SK-N-SH treated with all-trans-retinoic acid at 6 μM for 48 hours (cell line): ENCODE results near the gene MAP3K6.

Experiments
- ATAC-seq: fragments of 200-7000 bp; cut with Tn5 transposase; 3 replicates; pipeline ENCODE4 v1.9.1; 2020; ENCODE audit warnings: mild to moderate bottlenecking, moderate library complexity
- ARNTL ChIP-seq: fragments of 450-650 bp; formaldehyde crosslinking; IDR thresholded peaks from 2 replicates; pipeline ENCODE4 v1.5.0; 2020; ENCODE audit warnings: low read depth, mild to moderate bottlenecking, moderate library complexity, borderline replicate concordance
- BACH2 ChIP-seq: fragments of 250-450 bp; sonication (Bioruptor Pico); IDR thresholded peaks from 2 replicates; pipeline ENCODE4 v1.9.0; 2021; ENCODE audit warnings: mild to moderate bottlenecking, borderline replicate concordance
- CSDC2 ChIP-seq: fragments of 250-450 bp; sonication (Bioruptor Pico); IDR thresholded peaks from 2 replicates; pipeline ENCODE4 v1.5.0; 2020; ENCODE audit warnings: mild to moderate bottlenecking, moderate library complexity
- ESRRG ChIP-seq: fragments of 250-450 bp; sonication (Bioruptor Pico); IDR thresholded peaks from 2 replicates; pipeline ENCODE4 v1.6.1; 2021; ENCODE audit warnings: mild to moderate bottlenecking
- GLIS3 ChIP-seq: fragments of 250-450 bp; sonication (Bioruptor Pico); IDR thresholded peaks from 2 replicates; pipeline ENCODE4 v1.5.0; 2020; ENCODE audit warnings: mild to moderate bottlenecking, moderate library complexity
- ISL1 ChIP-seq: fragments of 250-450 bp; sonication (Bioruptor Pico); IDR thresholded peaks from 2 replicates; pipeline ENCODE4 v2.1.2; 2022; ENCODE audit warnings: mild to moderate bottlenecking, moderate library complexity
- OSR1 ChIP-seq: fragments of 250-450 bp; sonication (Bioruptor Pico); IDR thresholded peaks from 2 replicates; pipeline ENCODE4 v1.8.0; 2022; ENCODE audit warnings: moderate library complexity, mild to moderate bottlenecking, inconsistent platforms
- PPARA ChIP-seq: fragments of 250-450 bp; sonication (Bioruptor Pico); IDR thresholded peaks from 2 replicates; pipeline ENCODE4 v1.5.0; 2020; ENCODE audit warnings: mild to moderate bottlenecking, borderline replicate concordance
- RARB ChIP-seq: fragments of 250-450 bp; sonication (Bioruptor Pico); IDR thresholded peaks from 2 replicates; pipeline ENCODE4 v1.8.0; 2021; ENCODE audit warnings: mild to moderate bottlenecking, moderate library complexity
- SNAI2 ChIP-seq: fragments of 250-450 bp; sonication (Bioruptor Pico); IDR thresholded peaks from 2 replicates; pipeline ENCODE4 v1.5.0; 2020; ENCODE audit warnings: mild to moderate bottlenecking, moderate library complexity
- TCF4 ChIP-seq: fragments of 250-450 bp; sonication (Bioruptor Pico); IDR thresholded peaks from 2 replicates; pipeline ENCODE4 v1.8.0; 2021; ENCODE audit warnings: mild to moderate bottlenecking, moderate library complexity, borderline replicate concordance
- TOX ChIP-seq: fragments of 250-450 bp; sonication (Bioruptor Pico); IDR thresholded peaks from 2 replicates; pipeline ENCODE4 v1.8.0; 2021; ENCODE audit warnings: mild to moderate bottlenecking, moderate library complexity, borderline replicate concordance
- ZC3H10 ChIP-seq: fragments of 250-450 bp; sonication (Bioruptor Pico); IDR thresholded peaks from 2 replicates; pipeline ENCODE4 v1.5.1; 2021; ENCODE audit warnings: mild to moderate bottlenecking, moderate library complexity
- ZFP3 ChIP-seq: fragments of 250-450 bp; sonication (Bioruptor Pico); IDR thresholded peaks from 2 replicates; pipeline ENCODE4 v1.5.0; 2020; ENCODE audit warnings: mild to moderate bottlenecking, moderate library complexity
- ZFP30 ChIP-seq: fragments of 450-650 bp; formaldehyde crosslinking; IDR thresholded peaks from 2 replicates; pipeline ENCODE4 v1.5.0; 2022; ENCODE audit warnings: mild to moderate bottlenecking, moderate library complexity
- ZNF565 ChIP-seq: fragments of 450-650 bp; formaldehyde crosslinking; conservative IDR thresholded peaks from 2 replicates; pipeline ENCODE4 v1.5.0; 2020; ENCODE audit warnings: low read depth, mild to moderate bottlenecking, moderate library complexity
- ZNF70 ChIP-seq: fragments of 450-650 bp; formaldehyde crosslinking; IDR thresholded peaks from 2 replicates; pipeline ENCODE4 v1.5.0; 2020; ENCODE audit warnings: mild to moderate bottlenecking, moderate library complexity
- TF ChIP-seq, protein P1 (sequence below): fragments of 250-450 bp; sonication (Bioruptor Pico); IDR thresholded peaks from 2 replicates; pipeline ENCODE4 v1.5.0; 2020; ENCODE audit warnings: mild to moderate bottlenecking, moderate library complexity
- TF ChIP-seq, protein P2 (sequence below): fragments of 250-450 bp; sonication (Bioruptor Pico); IDR thresholded peaks from 2 replicates; pipeline ENCODE4 v1.8.0; 2021; ENCODE audit warnings: low read depth, mild to moderate bottlenecking, moderate library complexity, borderline replicate concordance
- TF ChIP-seq, protein P3 (sequence below): fragments of 250-450 bp; sonication (Bioruptor Pico); IDR thresholded peaks from 2 replicates; pipeline ENCODE4 v1.5.1; 2020; ENCODE audit warnings: low read depth, mild to moderate bottlenecking, moderate library complexity
- TF ChIP-seq, protein P4 (sequence below): fragments of 250-450 bp; sonication (Bioruptor Pico); IDR thresholded peaks from 2 replicates; pipeline ENCODE4 v1.8.0; 2020; ENCODE audit warnings: mild to moderate bottlenecking, moderate library complexity, borderline replicate concordance

Gene MAP3K6

DNA sequence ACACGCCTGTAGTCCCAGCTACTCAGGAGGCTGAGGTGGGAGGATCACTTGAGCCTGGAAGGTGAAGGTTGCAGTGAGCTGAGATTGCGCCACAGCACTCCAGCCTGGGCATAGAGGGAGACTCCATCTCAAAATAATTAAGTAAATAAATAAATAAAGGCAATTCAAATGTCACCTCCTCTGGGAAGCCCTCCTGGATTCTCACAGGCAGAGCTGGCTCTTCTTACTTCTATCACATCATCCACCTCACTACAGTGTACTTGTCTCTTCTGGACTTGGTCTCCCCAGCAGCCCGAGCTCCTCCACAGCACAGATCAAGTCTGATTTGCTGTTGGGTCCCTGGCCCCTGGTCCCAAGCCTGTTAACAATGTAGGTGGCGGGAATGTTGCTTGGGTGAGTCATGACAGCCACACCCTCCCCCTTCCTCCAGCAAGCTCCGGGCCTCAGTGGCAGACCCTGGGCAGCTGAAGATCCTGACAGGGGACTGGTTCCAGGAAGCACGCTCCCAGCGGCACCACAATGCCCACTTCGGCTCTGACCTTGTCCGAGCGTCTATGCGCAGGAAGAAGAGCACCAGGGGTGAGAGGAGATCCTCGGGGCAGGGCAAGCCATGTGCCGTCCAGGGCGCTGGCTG, 19.7 kb downstream of the MAP3K6 start:
- no peak for TF ChIP-seq BACH2 (CRISPR knock-in tag)
- TF ChIP-seq RARB (CRISPR knock-in tag): no peak
- no peak for TF ChIP-seq ESRRG (CRISPR knock-in tag)
- no peak for TF ChIP-seq ZNF565
- no peak for TF ChIP-seq ARNTL
- TF ChIP-seq ZFP30 (CRISPR knock-in tag): no peak
- no peak for TF ChIP-seq ZC3H10 (CRISPR knock-in tag)
- TF ChIP-seq, protein P1, sequence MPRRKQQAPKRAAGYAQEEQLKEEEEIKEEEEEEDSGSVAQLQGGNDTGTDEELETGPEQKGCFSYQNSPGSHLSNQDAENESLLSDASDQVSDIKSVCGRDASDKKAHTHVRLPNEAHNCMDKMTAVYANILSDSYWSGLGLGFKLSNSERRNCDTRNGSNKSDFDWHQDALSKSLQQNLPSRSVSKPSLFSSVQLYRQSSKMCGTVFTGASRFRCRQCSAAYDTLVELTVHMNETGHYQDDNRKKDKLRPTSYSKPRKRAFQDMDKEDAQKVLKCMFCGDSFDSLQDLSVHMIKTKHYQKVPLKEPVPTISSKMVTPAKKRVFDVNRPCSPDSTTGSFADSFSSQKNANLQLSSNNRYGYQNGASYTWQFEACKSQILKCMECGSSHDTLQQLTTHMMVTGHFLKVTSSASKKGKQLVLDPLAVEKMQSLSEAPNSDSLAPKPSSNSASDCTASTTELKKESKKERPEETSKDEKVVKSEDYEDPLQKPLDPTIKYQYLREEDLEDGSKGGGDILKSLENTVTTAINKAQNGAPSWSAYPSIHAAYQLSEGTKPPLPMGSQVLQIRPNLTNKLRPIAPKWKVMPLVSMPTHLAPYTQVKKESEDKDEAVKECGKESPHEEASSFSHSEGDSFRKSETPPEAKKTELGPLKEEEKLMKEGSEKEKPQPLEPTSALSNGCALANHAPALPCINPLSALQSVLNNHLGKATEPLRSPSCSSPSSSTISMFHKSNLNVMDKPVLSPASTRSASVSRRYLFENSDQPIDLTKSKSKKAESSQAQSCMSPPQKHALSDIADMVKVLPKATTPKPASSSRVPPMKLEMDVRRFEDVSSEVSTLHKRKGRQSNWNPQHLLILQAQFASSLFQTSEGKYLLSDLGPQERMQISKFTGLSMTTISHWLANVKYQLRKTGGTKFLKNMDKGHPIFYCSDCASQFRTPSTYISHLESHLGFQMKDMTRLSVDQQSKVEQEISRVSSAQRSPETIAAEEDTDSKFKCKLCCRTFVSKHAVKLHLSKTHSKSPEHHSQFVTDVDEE (CRISPR knock-in tag): no peak
- TF ChIP-seq, protein P2, sequence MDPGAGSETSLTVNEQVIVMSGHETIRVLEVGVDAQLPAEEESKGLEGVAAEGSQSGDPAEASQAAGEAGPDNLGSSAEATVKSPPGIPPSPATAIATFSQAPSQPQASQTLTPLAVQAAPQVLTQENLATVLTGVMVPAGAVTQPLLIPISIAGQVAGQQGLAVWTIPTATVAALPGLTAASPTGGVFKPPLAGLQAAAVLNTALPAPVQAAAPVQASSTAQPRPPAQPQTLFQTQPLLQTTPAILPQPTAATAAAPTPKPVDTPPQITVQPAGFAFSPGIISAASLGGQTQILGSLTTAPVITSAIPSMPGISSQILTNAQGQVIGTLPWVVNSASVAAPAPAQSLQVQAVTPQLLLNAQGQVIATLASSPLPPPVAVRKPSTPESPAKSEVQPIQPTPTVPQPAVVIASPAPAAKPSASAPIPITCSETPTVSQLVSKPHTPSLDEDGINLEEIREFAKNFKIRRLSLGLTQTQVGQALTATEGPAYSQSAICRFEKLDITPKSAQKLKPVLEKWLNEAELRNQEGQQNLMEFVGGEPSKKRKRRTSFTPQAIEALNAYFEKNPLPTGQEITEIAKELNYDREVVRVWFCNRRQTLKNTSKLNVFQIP (CRISPR knock-in tag): no peak
- TF ChIP-seq GLIS3 (CRISPR knock-in tag): no peak
- TF ChIP-seq ZNF70 (CRISPR knock-in tag): no peak
- TF ChIP-seq TCF4 (CRISPR knock-in tag): no peak
- TF ChIP-seq, protein P3, sequence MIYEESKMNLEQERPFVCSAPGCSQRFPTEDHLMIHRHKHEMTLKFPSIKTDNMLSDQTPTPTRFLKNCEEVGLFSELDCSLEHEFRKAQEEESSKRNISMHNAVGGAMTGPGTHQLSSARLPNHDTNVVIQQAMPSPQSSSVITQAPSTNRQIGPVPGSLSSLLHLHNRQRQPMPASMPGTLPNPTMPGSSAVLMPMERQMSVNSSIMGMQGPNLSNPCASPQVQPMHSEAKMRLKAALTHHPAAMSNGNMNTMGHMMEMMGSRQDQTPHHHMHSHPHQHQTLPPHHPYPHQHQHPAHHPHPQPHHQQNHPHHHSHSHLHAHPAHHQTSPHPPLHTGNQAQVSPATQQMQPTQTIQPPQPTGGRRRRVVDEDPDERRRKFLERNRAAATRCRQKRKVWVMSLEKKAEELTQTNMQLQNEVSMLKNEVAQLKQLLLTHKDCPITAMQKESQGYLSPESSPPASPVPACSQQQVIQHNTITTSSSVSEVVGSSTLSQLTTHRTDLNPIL (CRISPR knock-in tag): no peak
- no peak for TF ChIP-seq TOX
- no peak for TF ChIP-seq PPARA (CRISPR knock-in tag)
- TF ChIP-seq, protein P4, sequence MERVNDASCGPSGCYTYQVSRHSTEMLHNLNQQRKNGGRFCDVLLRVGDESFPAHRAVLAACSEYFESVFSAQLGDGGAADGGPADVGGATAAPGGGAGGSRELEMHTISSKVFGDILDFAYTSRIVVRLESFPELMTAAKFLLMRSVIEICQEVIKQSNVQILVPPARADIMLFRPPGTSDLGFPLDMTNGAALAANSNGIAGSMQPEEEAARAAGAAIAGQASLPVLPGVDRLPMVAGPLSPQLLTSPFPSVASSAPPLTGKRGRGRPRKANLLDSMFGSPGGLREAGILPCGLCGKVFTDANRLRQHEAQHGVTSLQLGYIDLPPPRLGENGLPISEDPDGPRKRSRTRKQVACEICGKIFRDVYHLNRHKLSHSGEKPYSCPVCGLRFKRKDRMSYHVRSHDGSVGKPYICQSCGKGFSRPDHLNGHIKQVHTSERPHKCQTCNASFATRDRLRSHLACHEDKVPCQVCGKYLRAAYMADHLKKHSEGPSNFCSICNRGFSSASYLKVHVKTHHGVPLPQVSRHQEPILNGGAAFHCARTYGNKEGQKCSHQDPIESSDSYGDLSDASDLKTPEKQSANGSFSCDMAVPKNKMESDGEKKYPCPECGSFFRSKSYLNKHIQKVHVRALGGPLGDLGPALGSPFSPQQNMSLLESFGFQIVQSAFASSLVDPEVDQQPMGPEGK (CRISPR knock-in tag): no peak
- no peak for TF ChIP-seq OSR1
- TF ChIP-seq ZFP3 (CRISPR knock-in tag): no peak
- no peak for TF ChIP-seq CSDC2 (CRISPR knock-in tag)
- TF ChIP-seq SNAI2: no peak
- ATAC-seq: no peak

DNA sequence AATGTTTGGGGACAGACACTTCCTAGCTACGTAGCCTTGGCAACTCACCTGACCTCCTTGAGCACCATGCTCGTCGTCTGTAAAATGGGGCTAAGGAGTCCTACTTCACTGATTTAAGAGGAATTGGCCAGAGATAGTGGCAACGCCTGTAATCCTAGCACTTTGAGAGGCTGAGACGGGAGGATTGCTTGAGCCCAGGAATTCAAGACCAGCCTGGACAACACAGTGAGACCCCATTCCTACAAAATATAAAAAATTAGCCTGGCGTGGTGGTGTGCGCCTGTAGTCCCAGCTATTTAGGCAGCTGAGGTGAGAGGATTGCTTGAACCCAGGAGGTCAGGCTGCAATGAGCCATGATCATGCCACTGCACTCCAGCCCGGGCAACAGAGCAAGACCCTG, 20.4 kb downstream of the MAP3K6 start:
- no peak for ATAC-seq
- TF ChIP-seq RARB (CRISPR knock-in tag): no peak
- no peak for TF ChIP-seq SNAI2
- TF ChIP-seq ZC3H10 (CRISPR knock-in tag): no peak
- TF ChIP-seq, protein P1 (CRISPR knock-in tag): no peak
- no peak for TF ChIP-seq ARNTL
- no peak for TF ChIP-seq PPARA (CRISPR knock-in tag)
- no peak for TF ChIP-seq ISL1
- TF ChIP-seq BACH2 (CRISPR knock-in tag): no peak
- TF ChIP-seq ZFP3 (CRISPR knock-in tag): no peak
- TF ChIP-seq, protein P2 (CRISPR knock-in tag): no peak
- TF ChIP-seq CSDC2 (CRISPR knock-in tag): no peak
